HG03558 (cell line): ENCODE results near the gene OSCP1.

ENCODE experiments used
- ATAC-seq: cut with Tn5 transposase; IDR thresholded peaks from one replicate; pipeline ENCODE4 v1.9.1; 2021; ENCODE audit warnings: moderate number of reproducible peaks; ENCODE audit not compliant: unreplicated experiment; ENCODE audit errors: extremely low read depth

OSCP1 gene

GRCh38 chr1:36475910-36476604 lies 25.8 kb upstream of the OSCP1 start:
- no peak for ATAC-seq

- no peak for ATAC-seq
Observed at GRCh38 chr1:36475341-36475740, 25.1 kb upstream of the OSCP1 start.

GRCh38 chr1:36472656-36473055 lies 22.4 kb upstream of the OSCP1 start:
- ATAC-seq = no peak

GRCh38 chr1:36471830-36472641 lies 21.8 kb upstream of the OSCP1 start:
- ATAC-seq = no peak

- no peak for ATAC-seq
Observed at GRCh38 chr1:36469163-36469562, 18.9 kb upstream of the OSCP1 start.

GRCh38 chr1:36467700-36468455 lies 17.6 kb upstream of the OSCP1 start:
- no peak for ATAC-seq

- no peak for ATAC-seq
Observed at GRCh38 chr1:36467027-36467410, 16.8 kb upstream of the OSCP1 start.

- ATAC-seq = no peak
Observed at GRCh38 chr1:36466370-36467026, 16.2 kb upstream of the OSCP1 start.

- no peak for ATAC-seq
Observed at GRCh38 chr1:36465731-36466369, 15.6 kb upstream of the OSCP1 start.

- ATAC-seq = no peak
Observed at GRCh38 chr1:36464605-36465393, 14.5 kb upstream of the OSCP1 start.

- peak; percentile 76 for ATAC-seq
Observed at GRCh38 chr1:36463803-36464604, 13.8 kb upstream of the OSCP1 start, which contains the start of gene MRPS15. MRPS15 (minus strand) TSS chr1:36464384; CDS start chr1:36464275, 109 bp downstream.

GRCh38 chr1:36463463-36463802 lies 13.2 kb upstream of the OSCP1 start:
- ATAC-seq = no peak

GRCh38 chr1:36458910-36459309 lies 8.7 kb upstream of the OSCP1 start:
- no peak for ATAC-seq

GRCh38 chr1:36457691-36458090 lies 7.4 kb upstream of the OSCP1 start:
- ATAC-seq = no peak

- ATAC-seq = no peak
Observed at GRCh38 chr1:36456391-36456928, 6.2 kb upstream of the OSCP1 start.

GRCh38 chr1:36455386-36455785 lies 5.1 kb upstream of the OSCP1 start:
- no peak for ATAC-seq

- ATAC-seq = no peak
Observed at GRCh38 chr1:36453600-36454388, 3.5 kb upstream of the OSCP1 start.
